ENCODE results near the gene RALGAPB. TPM values are rescaled to one million over a fixed set of nuclear protein-coding genes. Genes with fewer than 3 reads are reported as not detected.
"Not testable (repeated sequence)": the region's sequence is repeated elsewhere in the genome, so short reads cannot be mapped to it uniquely, and the experiment has no call there.

Gene RALGAPB
- total RNA-seq, 4 donors from 2014 or later, result 22.7 to 67.0 (median 56.7) TPM

- Histone ChIP-seq H3K36me3 (no peaks in the 10 kb centered on the region), H3K9me3 (no peaks in the 10 kb centered on the region), H3K4me1 (no peaks in the 10 kb centered on the region), H3K27me3 (no peaks in the 10 kb centered on the region), H3K27ac (no peak overlapping the region), H3K4me3 (no peak overlapping the region)
- intact Hi-C loops (cut with DNase I; ENCODE audit: low total_unique reads) (no loop called here), in situ Hi-C loops (cut with MboI; ENCODE audit: low pct_ligation_motif_present in 1 of 4, low pct_unique_long_range_greater_than_20kb in 1 of 4, low sequenced_read_pairs in 3 of 4) (no loop called here)
- WGBS, 2 donors (ENCODE audit: low coverage in 1 of 2), result 83 to 100% methylated on average over 2 to 21 of the region's 21 CpGs
- TF ChIP-seq POLR2A (IDR thresholded peaks at IDR 0.05) (no peak), POLR2AphosphoS5 (IDR thresholded peaks at IDR 0.05) (no peak), CTCF (IDR thresholded peaks at IDR 0.05) (no peak), EP300 (IDR thresholded peaks at IDR 0.05; ENCODE audit: low read depth) (no peak)
- DNase-seq, result no peak
Observed at GRCh38 chr20:38591474-38592410, 119.1 kb downstream of the RALGAPB start.

- intact Hi-C loops (cut with DNase I; ENCODE audit: low total_unique reads); H3K27ac ChIP-seq; DNase-seq; in situ Hi-C loops (cut with MboI; ENCODE audit: low pct_ligation_motif_present in 1 of 4, low pct_unique_long_range_greater_than_20kb in 1 of 4, low sequenced_read_pairs in 3 of 4); H3K36me3 ChIP-seq; H3K27me3 ChIP-seq; H3K9me3 ChIP-seq; H3K4me1 ChIP-seq; H3K4me3 ChIP-seq: not testable (repeated sequence)
- whole genome bisulfite sequencing, 2 donors (ENCODE audit: low coverage in 1 of 2), result 69% methylated on average over 3 of the region's 3 CpGs; no CpG with 5 or more reads in 1 of the 2 donors
Observed at GRCh38 chr20:38592411-38592790, 119.8 kb downstream of the RALGAPB start.

GRCh38 chr20:38594281-38594680 lies 121.6 kb downstream of the RALGAPB start:
- in situ Hi-C loops (cut with MboI; ENCODE audit: low pct_ligation_motif_present in 1 of 4, low pct_unique_long_range_greater_than_20kb in 1 of 4, low sequenced_read_pairs in 3 of 4); intact Hi-C loops (cut with DNase I; ENCODE audit: low total_unique reads); H3K9me3 ChIP-seq; H3K27ac ChIP-seq; H3K4me3 ChIP-seq; DNase-seq; H3K36me3 ChIP-seq; H3K27me3 ChIP-seq; H3K4me1 ChIP-seq: not testable (repeated sequence)
- 65 to 80% methylated on average over 11 to 12 of the region's 12 CpGs for WGBS, 2 donors (ENCODE audit: low coverage in 1 of 2)

GRCh38 chr20:38595886-38596285 lies 123.2 kb downstream of the RALGAPB start:
- intact Hi-C loops (cut with DNase I; ENCODE audit: low total_unique reads); H3K4me3 ChIP-seq; H3K9me3 ChIP-seq; H3K27ac ChIP-seq; H3K27me3 ChIP-seq; DNase-seq; H3K36me3 ChIP-seq; in situ Hi-C loops (cut with MboI; ENCODE audit: low pct_ligation_motif_present in 1 of 4, low pct_unique_long_range_greater_than_20kb in 1 of 4, low sequenced_read_pairs in 3 of 4); H3K4me1 ChIP-seq: not testable (repeated sequence)
- WGBS, 2 donors (ENCODE audit: low coverage in 1 of 2), result 93% methylated on average over 15 of the region's 15 CpGs; no CpG with 5 or more reads in 1 of the 2 donors

- in situ Hi-C loops (cut with MboI; ENCODE audit: low pct_ligation_motif_present in 1 of 4, low pct_unique_long_range_greater_than_20kb in 1 of 4, low sequenced_read_pairs in 3 of 4) (no loop called here), intact Hi-C loops (cut with DNase I; ENCODE audit: low total_unique reads) (no loop called here)
- DNase-seq, result no peak
- WGBS, 2 donors (ENCODE audit: low coverage in 1 of 2), result 58% methylated on average over 9 of the region's 9 CpGs; no CpG with 5 or more reads in 1 of the 2 donors
- TF ChIP-seq POLR2A (IDR thresholded peaks at IDR 0.05) (no peak), CTCF (IDR thresholded peaks at IDR 0.05) (no peak), POLR2AphosphoS5 (IDR thresholded peaks at IDR 0.05) (no peak), EP300 (IDR thresholded peaks at IDR 0.05; ENCODE audit: low read depth) (no peak)
- H3K4me1 ChIP-seq, result peaks cover 0 to 3% (median 0%) of the 10 kb centered on the region in 4 donors
- H3K9me3 ChIP-seq, result no peaks in the 10 kb centered on the region
- H3K4me3 ChIP-seq, result no peak overlapping the region
- H3K36me3 ChIP-seq, result no peaks in the 10 kb centered on the region
- H3K27ac ChIP-seq, result no peak overlapping the region
- peaks cover 45% of the 10 kb centered on the region for H3K27me3 ChIP-seq
Observed at GRCh38 chr20:38599410-38599882, 126.8 kb downstream of the RALGAPB start.
